Retinal pigment epithelial cell (primary cell): ENCODE results near the gene THRB.

ENCODE experiments used
- DNase-seq: peaks from one replicate; pipeline ENCODE4 v3.0.0-alpha.2; 2010; ENCODE audit warnings: low read depth
- H3K4me3 ChIP-seq: 2 replicates; pipeline ENCODE4 v1.5.1; 2011; ENCODE audit warnings: mild to moderate bottlenecking, low read length, control low read depth, moderate library complexity
- TF ChIP-seq, protein P1 (sequence below): conservative IDR thresholded peaks from 2 replicates; pipeline ENCODE4 v1.5.1; 2011; ENCODE audit warnings: low read depth, low read length, control low read depth, inconsistent platforms

The THRB gene

DNA sequence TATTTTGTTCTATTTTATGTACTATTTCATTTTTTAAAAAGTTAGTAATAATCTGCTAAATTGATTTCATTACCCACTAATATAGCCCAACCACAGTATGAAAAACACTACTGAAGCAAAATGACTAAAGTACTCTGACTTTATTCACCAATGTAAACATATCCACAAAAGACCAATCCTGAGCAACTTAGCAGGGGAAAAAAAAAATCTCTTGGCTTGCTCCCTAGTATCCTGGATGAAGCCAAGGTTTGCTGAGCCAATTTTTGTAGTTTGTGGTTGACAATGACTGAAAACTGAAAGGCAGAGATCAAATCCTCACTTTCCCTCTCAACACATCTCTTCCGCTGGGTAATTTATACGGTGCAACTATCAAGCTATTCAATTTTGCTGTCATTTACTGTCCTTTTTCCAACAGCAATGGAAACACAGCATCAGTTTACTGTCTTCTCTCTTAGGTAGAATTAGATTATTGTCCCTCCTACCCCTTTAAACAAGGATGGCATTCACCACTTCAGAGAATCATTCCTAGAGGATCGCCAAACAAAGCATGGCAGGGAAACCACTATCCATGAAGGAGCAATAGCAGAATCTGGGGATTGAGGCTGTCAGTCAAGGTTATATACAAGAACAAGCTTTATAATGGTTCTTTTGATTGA lies 149.7 kb downstream of the THRB start:
- no peak overlapping the region for H3K4me3 ChIP-seq
- DNase-seq: no peak
- TF ChIP-seq, protein P1, sequence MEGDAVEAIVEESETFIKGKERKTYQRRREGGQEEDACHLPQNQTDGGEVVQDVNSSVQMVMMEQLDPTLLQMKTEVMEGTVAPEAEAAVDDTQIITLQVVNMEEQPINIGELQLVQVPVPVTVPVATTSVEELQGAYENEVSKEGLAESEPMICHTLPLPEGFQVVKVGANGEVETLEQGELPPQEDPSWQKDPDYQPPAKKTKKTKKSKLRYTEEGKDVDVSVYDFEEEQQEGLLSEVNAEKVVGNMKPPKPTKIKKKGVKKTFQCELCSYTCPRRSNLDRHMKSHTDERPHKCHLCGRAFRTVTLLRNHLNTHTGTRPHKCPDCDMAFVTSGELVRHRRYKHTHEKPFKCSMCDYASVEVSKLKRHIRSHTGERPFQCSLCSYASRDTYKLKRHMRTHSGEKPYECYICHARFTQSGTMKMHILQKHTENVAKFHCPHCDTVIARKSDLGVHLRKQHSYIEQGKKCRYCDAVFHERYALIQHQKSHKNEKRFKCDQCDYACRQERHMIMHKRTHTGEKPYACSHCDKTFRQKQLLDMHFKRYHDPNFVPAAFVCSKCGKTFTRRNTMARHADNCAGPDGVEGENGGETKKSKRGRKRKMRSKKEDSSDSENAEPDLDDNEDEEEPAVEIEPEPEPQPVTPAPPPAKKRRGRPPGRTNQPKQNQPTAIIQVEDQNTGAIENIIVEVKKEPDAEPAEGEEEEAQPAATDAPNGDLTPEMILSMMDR: no peak

GRCh38 chr3:24343084-24343783 lies 151.4 kb downstream of the THRB start:
- DNase-seq: no peak
- H3K4me3 ChIP-seq: no peak overlapping the region
- TF ChIP-seq, protein P1: no peak

DNA sequence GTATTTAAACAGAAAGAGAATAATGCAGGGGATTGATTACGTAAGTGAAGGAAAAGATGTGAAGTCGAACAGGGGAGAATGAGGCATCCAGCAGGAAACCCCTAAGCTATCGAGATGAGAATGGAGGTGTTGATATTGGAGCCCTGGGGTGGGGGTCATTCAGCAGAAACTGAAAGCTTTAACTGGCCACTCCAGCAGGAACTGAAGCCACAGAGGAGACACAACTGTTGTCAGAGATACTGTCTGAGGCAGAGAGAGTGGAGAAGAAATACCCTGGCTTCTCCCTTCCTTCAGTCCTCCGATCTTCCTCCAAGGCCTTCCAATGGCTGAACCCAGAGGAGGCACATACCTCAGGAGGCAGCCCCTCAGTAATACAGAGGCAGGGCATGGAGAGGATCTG lies 152.4 kb downstream of the THRB start:
- TF ChIP-seq, protein P1: no peak
- no peak overlapping the region for H3K4me3 ChIP-seq
- DNase-seq: no peak

DNA sequence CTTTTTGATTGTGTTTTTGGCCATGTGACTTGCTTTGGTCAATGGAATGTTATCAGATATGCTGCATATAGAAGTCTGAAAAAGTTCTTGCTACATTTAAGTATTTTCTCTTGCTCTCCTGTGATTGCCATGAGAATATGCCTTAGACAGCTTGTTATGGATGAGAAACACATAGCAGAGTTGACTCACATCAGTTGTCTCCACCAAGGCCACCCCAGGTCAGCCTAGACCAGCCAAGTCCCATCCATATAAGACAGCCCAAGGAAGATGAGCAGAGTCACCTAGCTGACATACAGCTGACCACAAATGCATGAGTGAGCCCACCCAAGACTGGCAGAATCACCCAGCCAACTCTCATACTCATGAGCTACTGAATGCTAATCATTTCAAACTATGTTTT lies 153.0 kb downstream of the THRB start:
- no peak for DNase-seq

GRCh38 chr3:24340966-24341365 lies 153.7 kb downstream of the THRB start:
- TF ChIP-seq, protein P1: no peak
- DNase-seq: no peak
- no peak overlapping the region for H3K4me3 ChIP-seq

More for the DNA sequence above, 153.0 kb downstream of the THRB start:
- TF ChIP-seq, protein P1: no peak
- no peak overlapping the region for H3K4me3 ChIP-seq

DNA sequence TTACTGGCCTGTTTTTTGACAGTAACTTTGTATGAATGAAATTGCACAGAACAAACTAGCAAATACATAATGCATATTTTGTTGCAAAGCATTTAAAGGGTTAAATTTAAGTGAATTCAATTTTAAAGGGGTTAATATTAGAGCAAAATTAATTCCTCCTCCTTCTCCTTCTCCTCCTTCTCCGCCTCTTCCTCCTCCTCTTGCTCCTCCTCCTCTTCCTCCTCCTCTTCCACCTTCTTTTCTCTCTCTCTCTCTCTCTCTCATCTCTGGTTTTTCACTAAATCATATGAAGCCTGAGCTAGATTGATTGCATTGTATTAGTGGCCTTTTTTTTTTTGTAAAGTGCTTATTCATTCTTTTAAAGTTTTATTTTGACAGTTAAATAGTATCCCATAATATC lies 154.5 kb downstream of the THRB start:
- DNase-seq: no peak
- no peak overlapping the region for H3K4me3 ChIP-seq
- TF ChIP-seq, protein P1: no peak
